ENCODE results near the gene POLR1A. TPM values are rescaled to one million over a fixed set of nuclear protein-coding genes. Genes with fewer than 3 reads are reported as not detected.

The POLR1A gene
- total RNA-seq, 4 donors from 2014 or later = 15.6 to 21.7 (median 17.7) TPM

DNA sequence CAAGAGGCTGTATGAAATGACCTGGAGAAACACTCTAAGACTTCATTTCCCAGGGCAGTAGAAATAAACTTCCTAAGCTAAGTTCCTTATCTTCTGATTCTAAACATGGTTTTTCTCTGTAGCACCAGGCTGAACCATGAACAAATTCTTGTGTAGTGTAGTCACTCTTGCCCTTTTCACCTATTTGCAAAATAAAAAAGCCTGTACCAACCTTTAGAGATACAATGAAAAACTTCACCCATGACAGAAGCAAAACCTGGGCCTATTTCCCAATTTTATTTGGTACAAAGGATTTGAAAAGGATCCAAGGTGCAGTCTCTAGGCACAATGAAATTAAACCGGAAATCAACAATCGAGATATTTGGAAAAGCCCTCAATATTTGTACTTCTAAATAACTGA lies 43.6 kb downstream of the POLR1A start:
- Histone ChIP-seq H3K9me3 (no peaks in the 10 kb centered on the region), H3K36me3 (peaks cover 0 to 78% of the 10 kb centered on the region in 2 donors), H3K4me3 (no peak overlapping the region), H3K27me3 (no peaks in the 10 kb centered on the region), H3K27ac (no peak overlapping the region), H3K4me1 (peaks cover 0 to 10% (median 0%) of the 10 kb centered on the region in 3 donors)
- TF ChIP-seq POLR2AphosphoS5 (IDR thresholded peaks at IDR 0.05) = no peak
- TF ChIP-seq, protein P1, sequence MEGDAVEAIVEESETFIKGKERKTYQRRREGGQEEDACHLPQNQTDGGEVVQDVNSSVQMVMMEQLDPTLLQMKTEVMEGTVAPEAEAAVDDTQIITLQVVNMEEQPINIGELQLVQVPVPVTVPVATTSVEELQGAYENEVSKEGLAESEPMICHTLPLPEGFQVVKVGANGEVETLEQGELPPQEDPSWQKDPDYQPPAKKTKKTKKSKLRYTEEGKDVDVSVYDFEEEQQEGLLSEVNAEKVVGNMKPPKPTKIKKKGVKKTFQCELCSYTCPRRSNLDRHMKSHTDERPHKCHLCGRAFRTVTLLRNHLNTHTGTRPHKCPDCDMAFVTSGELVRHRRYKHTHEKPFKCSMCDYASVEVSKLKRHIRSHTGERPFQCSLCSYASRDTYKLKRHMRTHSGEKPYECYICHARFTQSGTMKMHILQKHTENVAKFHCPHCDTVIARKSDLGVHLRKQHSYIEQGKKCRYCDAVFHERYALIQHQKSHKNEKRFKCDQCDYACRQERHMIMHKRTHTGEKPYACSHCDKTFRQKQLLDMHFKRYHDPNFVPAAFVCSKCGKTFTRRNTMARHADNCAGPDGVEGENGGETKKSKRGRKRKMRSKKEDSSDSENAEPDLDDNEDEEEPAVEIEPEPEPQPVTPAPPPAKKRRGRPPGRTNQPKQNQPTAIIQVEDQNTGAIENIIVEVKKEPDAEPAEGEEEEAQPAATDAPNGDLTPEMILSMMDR (IDR thresholded peaks at IDR 0.05) = no peak
- no peak for TF ChIP-seq EP300 (IDR thresholded peaks at IDR 0.05)
- no peak for TF ChIP-seq POLR2A (IDR thresholded peaks at IDR 0.05)
- WGBS, 2 donors (ENCODE audit: low coverage in 1 of 2) = 46 to 80% methylated on average over 1 to 2 of the region's 2 CpGs
- no peak for ATAC-seq

DNA sequence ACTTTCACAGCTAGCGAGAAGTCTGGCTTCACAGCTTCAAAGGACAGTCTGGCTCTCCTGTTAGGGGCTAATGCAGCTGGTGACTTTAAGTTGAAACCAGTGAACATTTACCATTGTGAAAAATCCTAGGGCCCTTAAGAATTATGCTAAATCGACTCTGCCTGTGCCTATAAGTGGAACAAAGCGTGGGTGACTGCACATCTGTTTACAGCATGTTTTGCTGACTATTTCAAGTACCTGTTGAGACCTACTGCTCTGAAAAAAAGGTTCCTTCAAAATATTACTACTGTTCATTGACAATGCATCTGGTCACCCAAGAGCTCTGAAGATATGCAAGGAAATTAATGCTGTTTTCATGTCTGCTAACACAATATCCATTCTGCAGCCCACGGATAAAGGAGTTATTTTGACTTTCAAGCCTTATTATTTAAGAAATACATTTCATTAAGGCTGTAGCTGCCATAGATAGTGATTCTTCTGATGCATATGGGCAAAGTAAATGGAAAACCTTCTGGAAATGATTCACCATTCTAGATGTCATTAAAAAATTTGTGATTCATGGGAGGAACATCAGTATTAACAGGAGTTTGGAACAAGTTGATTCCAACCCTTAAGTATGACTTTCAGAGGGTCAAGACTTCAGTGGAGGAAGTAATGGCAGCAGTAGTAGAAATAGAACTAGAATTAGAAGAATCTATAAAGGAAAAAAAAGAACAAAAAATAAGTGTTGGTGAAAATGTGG lies 48.9 kb downstream of the POLR1A start:
- no peak for ATAC-seq
- Histone ChIP-seq H3K27me3 (no peaks in the 10 kb centered on the region), H3K9me3 (no peaks in the 10 kb centered on the region), H3K4me3 (no peak overlapping the region), H3K27ac (no peak overlapping the region), H3K4me1 (no peaks in the 10 kb centered on the region), H3K36me3 (peaks cover 3 to 79% of the 10 kb centered on the region in 2 donors)
- 92 to 97% methylated on average over 4 of the region's 4 CpGs for WGBS, 2 donors (ENCODE audit: low coverage in 1 of 2)
- TF ChIP-seq, protein P1 (IDR thresholded peaks at IDR 0.05) = no peak
- TF ChIP-seq POLR2AphosphoS5 (IDR thresholded peaks at IDR 0.05) (no peak), POLR2A (IDR thresholded peaks at IDR 0.05) (no peak), EP300 (IDR thresholded peaks at IDR 0.05) (no peak)

DNA sequence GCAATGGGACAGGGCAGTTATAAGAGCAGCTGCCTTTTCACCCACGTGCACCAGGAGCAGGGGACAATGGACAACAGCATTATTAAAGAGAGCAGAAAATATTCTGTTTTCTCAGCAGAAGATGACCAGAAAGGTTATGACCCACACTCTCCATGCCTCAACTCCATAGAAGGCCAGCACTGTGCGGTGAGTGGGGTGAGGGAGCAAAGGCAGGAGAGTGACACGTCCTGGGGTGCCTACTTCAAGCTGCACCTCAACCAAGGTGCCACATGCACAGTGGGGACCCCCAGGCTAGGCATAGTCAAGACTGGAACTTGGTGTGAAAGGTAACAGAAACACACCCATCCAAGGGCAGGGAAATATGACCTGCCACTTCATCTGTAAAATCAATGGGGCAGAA lies 50.4 kb downstream of the POLR1A start:
- Histone ChIP-seq H3K27me3 (no peaks in the 10 kb centered on the region), H3K27ac (no peak overlapping the region), H3K36me3 (peaks cover 3 to 79% of the 10 kb centered on the region in 2 donors), H3K9me3 (no peaks in the 10 kb centered on the region), H3K4me1 (no peaks in the 10 kb centered on the region), H3K4me3 (no peak overlapping the region)
- TF ChIP-seq POLR2AphosphoS5 (IDR thresholded peaks at IDR 0.05) = no peak
- no peak for TF ChIP-seq EP300 (IDR thresholded peaks at IDR 0.05)
- no peak for TF ChIP-seq POLR2A (IDR thresholded peaks at IDR 0.05)
- TF ChIP-seq, protein P1 (IDR thresholded peaks at IDR 0.05) = no peak
- no peak for ATAC-seq
- 88 to 93% methylated on average over 1 to 3 of the region's 3 CpGs for WGBS, 2 donors (ENCODE audit: low coverage in 1 of 2)

DNA sequence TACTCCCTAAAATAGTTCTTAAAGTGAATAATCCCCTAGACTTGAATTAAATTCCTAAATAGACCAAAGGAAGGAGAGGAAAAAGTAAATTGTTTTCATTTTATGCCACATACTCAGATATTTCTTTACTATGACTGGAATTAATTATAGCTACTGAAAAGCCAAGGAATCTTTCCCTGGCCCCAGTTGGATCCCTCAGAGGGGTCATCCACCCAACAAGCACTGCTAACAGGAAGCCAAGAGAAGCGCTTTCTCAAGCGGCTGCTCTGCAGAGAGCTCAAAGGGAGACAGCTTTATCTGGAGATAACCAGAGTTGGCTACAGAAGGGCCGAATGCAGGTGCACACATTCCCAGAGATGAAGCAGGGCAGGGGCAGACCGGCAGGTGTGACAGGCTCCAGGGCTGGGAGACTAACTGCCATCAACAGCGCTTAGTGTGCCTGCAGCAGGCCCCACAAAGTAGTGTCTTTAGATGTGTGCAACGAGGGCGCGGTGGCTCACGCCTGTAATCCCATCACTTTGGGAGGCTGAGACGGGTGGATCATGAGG lies 51.1 kb downstream of the POLR1A start:
- no peak for TF ChIP-seq POLR2AphosphoS5 (IDR thresholded peaks at IDR 0.05)
- no peak for TF ChIP-seq EP300 (IDR thresholded peaks at IDR 0.05)
- TF ChIP-seq POLR2A (IDR thresholded peaks at IDR 0.05) = no peak
- TF ChIP-seq, protein P1 (IDR thresholded peaks at IDR 0.05) = no peak
- 81% methylated on average over 9 of the region's 10 CpGs; no CpG with 5 or more reads in 1 of the 2 donors for WGBS, 2 donors (ENCODE audit: low coverage in 1 of 2)
- ATAC-seq = no peak
- Histone ChIP-seq H3K4me3 (no peak overlapping the region), H3K27me3 (no peaks in the 10 kb centered on the region), H3K36me3 (peaks cover 3 to 85% of the 10 kb centered on the region in 2 donors), H3K4me1 (no peaks in the 10 kb centered on the region), H3K27ac (no peak overlapping the region), H3K9me3 (no peaks in the 10 kb centered on the region)

DNA sequence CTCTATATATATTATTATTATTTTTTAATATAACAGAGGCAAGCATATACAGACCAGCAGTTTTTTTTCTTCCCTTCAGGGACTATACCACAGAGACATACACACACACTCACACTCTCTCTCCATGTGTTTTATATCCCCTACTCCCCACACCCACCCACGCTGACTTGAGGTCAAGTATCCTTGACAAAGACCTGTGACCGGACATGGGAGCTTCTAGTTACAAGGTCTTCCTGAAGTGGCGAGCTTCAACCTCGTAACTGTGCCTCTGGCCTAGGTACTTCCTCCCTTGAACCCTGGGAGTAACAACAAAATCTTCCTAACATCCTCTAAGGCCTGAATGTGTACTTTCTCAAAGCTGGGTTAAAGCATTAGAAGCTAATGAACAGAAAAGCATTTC lies 52.5 kb downstream of the POLR1A start:
- 91 to 95% methylated on average over 4 of the region's 4 CpGs for WGBS, 2 donors (ENCODE audit: low coverage in 1 of 2)
- Histone ChIP-seq H3K27me3 (no peaks in the 10 kb centered on the region), H3K4me1 (peaks cover 0 to 12% (median 0%) of the 10 kb centered on the region in 3 donors), H3K9me3 (no peaks in the 10 kb centered on the region), H3K4me3 (no peak overlapping the region), H3K27ac (no peak overlapping the region), H3K36me3 (peaks cover 3 to 90% of the 10 kb centered on the region in 2 donors)
- ATAC-seq = no peak
- no peak for TF ChIP-seq POLR2AphosphoS5 (IDR thresholded peaks at IDR 0.05)
- TF ChIP-seq EP300 (IDR thresholded peaks at IDR 0.05) = no peak
- TF ChIP-seq POLR2A (IDR thresholded peaks at IDR 0.05) = no peak
- TF ChIP-seq, protein P1 (IDR thresholded peaks at IDR 0.05) = no peak

Measured in gastroesophageal sphincter (tissue), 4 donors.